ENCODE measurements around the gene NHLRC1.
"Not testable (repeated sequence)": the region's sequence is repeated elsewhere in the genome, so short reads cannot be mapped to it uniquely, and the experiment has no call there.

Gene NHLRC1

DNA sequence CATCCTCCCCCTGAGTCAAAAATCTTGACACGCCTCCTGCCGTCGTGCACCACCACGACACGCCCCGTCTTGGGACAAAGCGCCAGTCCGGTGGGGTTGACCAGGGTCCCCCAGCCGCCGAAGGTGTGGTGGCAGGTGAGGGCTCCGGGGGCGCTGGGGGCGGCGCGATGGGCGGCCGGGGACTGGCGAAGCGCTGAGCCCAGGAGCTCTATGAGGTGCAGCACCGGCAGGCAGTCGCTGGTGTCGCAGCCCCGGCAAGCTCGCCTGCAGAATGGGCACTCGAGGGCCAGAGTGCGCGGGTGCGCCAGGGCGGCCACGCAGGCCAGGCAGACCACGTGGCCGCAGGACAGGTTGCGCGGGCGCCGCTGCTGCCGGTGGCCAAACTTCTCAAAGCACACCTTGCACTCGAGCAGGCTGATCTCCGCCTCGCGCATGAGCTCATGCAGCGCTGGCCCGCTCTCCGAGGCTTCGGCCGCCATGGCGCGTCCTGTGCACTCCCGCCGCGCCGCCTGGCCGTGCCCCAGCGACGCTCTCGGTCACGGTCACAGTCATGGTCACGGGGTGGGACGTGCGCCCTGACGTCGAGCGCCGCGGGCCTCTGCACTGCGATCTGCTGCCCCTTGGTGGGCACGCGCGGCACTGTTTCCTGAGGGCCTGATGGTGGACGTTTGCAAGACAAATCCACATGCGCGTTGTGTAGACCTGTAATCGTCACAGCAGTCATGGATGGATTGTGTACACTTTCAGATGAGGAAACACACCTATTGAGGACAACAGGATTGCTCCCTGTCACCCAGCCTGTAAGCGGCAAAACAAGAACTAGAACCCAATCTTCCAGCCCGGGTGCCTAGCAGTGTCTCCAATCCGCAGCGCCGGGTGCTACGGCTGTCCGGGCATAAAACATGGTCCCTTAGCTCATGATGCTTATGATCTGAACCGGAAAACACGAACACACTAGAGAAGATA lies at the start of gene NHLRC1:
TSS of gene NHLRC1 (minus strand) at position 550 of the 966 bp plus-strand sequence. CDS start at position 479, 71 bp downstream.
- DNase-seq, result no peak

DNA sequence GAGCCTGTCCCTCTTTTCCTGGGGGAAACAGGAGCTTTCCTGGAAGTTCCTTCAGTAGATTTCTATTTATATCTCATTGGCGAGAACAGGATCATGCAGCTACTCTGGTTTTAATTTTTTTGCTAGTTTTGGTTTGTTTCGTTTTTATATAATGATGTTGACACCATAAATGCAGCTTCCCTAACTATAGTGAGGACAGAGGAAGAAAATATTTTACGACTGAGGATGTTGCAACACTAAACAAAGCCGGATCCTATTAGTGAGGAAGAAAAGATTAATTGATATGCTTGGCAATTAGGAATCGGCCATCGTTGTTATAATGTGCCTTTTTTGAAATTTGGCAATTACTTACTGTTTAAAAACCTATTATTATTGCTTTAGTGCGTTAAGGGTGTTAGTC lies 49.4 kb upstream of the NHLRC1 start:
- no peak for DNase-seq

DNA sequence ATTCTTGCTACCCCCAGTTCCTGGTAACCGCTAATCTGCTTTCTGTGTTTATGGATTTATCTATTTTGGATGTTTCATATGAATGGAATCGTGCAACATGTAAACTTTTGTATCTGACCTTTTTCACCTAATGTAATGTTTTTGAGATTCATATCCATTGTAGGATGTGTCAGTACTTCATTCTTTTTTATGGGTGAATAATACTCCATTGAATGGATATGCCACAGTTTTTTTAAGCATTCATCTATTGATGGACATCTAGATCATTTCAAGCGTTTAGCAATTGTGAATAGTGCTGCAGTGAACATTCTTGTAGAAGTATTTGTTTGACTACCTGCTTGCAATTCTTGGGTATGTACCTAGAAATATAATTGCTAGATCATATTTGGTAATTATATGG lies 45.8 kb upstream of the NHLRC1 start:
- no peak for DNase-seq

DNA sequence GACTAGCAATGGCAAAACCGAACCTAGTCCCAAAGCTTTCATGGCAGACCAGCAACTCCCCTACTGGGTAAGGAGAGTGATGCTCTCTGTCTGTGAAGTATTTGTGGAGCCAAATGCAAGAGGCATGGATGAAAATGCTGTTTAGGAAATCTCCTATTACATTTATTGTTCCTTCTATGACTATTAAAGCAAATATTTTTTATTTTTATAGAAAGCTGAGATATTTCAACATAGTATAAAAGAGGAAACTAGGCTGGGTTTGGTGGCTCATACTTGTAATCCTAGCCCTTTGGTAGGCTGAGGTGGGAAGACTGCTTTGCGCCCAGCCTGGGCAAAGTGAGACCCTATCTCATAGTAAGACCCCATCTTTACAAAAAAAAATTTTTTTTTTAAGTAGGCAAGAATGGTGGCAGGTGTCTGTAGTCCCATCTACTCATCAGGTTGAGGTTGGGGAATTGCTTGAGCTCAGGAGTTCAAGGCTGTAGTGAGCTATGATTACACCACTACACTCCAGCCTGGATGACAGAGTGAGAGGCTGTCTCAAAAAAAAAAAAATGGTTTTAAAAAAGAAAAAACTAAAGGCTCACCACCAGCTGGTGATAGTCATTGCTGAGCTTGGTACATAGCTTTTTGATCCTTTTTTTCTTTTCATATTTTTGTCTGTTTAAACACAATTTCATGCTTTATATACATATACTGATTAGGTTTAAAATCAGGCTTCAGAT lies 44.0 kb upstream of the NHLRC1 start:
- DNase-seq, result no peak

DNA sequence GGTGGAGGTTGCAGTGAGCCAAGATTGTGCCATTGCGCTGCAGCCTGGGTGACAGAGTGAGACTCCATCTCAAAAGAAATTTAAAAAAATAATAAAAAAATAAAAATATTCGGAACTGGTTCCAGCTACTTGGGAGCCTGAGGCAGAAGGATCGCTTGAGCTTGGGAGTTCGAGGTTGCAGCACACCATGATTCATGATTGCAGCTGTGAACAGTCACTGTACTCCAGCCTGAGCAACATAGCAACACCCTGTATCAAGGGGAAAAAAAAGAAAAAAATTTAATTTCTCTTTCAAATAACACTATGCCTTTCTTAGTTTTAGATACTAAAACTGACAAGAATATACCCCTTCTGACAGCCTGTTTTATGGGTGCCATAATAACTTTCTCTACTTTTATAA lies 43.3 kb upstream of the NHLRC1 start:
- no peak for DNase-seq

DNA sequence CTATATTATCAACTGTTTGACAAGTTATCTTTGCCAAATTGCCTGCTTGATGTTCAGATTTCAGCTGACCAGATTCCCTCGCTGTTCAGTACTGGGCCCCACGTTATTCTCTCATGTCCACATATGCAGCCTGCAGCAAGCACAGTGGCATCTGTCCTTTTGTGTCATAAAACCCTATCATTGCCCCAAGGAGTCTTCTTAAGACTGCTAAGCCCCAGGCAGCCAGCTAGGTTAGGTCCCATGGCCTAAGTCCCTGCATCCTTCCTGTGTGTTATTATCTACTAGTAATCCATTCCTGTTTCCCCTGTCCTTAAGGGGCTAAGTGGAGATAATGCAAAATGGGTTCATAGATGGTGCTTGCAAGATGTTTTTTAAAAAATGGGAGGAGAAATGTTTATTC lies 39.9 kb upstream of the NHLRC1 start:
- no peak for DNase-seq

DNA sequence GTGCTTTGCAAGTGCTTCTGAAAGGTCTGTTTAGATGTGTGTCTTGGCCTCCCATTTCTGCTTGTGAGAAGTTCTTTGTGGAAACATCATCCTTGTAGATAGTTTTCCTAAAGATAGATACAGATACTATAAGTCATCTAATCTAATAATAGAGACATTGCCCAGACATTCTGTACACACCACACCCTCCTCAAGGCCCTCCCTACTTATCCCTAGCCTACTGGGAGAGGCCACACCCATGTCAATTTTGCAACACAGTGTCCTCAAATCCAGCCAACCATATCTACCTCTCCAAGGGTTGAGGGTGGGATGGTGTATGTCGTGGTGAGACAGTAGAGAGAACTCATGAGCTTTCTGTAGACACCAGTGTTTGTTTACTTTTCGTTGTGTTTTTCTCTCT lies 39.0 kb upstream of the NHLRC1 start:
- no peak for DNase-seq

DNA sequence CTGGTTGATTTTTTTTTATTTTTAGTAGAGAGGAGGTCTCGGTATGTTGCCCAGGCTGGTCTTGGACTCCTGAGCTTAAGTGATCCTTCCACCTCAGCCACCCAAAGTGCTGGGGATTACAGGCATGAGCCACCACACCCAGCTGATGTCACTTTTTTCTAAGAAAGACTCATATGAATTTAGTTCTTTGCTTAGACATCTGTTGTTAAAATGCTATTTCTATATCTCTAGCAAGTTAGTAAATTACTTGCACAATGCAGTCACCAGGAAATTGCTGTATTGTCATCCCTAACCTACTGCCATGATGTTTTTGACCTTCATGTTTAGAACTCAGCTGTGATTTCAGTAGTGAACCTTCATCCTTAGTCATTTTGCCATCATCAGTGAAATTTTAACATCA lies 38.4 kb upstream of the NHLRC1 start:
- DNase-seq, result no peak

DNA sequence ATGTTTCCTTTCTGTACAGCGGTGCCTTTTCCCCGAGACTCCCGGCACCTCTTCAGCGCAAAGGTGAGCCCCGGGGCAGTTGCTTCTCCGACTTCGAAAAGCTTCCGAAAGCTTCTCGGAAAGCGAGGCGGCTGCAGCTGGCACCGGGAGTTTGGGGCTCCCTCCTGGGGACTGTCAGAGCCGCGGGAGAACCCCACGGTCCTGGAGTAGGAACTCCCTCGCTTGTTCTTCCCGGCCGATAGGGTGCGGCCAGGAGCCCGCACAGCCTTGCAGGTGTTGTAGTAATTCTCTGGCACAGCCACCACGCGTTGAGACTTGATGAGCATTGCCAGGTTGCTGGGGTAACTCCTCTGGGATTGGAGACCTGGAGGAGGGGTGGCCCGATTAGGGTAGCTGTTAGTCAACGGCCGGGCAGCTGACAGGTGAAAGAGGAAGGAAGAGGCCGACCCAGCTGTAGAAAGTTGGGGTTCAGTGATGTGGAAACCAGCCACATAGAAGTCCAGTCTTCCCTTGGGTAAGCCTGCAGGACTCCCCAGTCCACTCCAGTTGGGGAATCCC lies 33.5 kb upstream of the NHLRC1 start:
- DNase-seq, result peak; percentile 93

DNA sequence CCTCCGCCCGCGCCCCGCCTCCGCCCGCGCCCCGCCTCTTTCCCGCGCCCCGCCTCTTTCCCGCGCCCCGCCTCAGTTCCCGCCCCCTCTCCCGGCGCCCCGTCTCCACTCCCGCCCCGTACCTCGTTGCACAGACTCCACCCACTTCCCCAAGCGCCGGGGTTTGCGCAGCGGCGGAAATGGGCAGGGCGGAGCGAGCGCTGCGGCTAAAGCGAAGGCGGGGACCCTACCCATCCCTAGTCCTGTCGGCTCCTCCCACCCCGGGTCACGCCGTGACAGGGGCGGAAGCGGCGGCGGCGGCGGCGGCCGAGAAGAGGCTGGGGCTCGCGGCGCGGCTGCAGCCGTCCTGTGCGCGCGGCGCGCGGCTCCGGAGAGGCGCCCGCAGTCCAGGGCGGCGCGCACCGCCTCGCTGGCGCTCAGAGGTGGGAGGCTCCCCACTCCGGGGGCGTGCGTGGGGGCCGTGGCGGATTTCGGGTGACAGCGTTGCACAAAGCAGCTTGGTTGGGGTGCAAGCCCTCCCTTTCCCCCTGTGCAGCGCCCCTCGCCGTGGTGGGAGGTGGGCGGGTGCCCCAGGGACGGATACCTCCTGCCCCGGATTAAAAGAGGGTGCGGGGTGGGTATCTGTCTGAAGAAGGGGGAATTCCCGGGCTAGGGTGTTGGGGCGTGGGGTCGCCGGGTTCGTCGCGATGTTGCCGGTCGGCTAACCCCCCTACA lies 32.8 kb upstream of the NHLRC1 start, which contains the start of gene KDM1B:
TSS of gene KDM1B (plus strand) at position 273 of the 714 bp plus-strand sequence. CDS start 4,474 bp downstream, outside the sequence.
- peak; percentile 97 for DNase-seq

DNA sequence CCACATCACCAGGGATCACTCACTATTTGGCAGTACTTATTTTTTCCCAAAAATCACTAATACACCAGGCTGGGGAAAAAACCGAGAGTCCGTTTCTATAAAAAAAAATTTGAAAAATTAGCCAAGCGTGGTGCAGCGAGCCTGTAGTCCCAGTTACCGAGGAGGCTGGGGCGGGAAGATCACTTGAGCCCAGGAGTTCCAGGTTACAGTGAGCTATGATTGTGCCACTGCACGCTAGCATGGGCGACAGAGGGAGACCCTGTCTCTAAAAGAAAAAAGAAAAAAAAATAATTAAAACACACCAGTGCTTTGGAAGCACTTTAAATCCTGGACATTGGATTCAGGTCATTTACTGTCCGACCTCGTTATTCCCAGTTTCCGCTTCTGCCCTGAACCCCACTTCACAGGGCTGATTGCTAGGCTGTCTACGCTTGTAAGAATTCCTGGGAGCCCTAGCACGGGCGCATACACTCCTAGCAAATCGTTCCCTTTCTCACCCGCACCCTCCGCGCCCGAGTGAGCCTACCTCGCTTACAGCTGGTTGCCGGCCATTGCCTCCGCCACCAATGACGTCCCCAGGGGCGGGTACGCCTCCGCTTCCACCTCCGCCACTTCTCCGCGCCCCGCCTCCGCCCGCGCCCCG lies 32.2 kb upstream of the NHLRC1 start, which contains the start of gene TPMT:
TSS of gene TPMT (minus strand) at position 571 of the 643 bp plus-strand sequence. CDS start 5,950 bp downstream, outside the sequence.
- peak; percentile 96 for DNase-seq

DNA sequence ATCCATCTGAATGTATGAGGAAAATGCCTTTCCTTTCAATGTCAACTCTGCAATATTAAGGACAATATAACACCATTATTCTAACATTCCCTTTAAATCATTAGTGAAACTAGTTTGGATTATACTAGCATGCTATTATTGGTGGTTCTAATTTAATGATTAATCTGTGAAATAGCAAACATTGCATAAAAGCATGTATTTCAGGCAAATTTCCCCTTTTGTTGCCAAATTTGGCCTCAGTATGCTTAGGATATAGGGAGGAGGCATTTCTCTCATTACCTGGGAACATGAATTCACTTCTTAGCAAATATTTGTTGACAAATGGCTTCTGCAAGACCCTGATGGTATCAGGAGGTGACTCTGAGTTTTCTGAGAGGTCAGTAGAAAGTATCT lies 30.8 kb upstream of the NHLRC1 start:
- no peak for DNase-seq

DNA sequence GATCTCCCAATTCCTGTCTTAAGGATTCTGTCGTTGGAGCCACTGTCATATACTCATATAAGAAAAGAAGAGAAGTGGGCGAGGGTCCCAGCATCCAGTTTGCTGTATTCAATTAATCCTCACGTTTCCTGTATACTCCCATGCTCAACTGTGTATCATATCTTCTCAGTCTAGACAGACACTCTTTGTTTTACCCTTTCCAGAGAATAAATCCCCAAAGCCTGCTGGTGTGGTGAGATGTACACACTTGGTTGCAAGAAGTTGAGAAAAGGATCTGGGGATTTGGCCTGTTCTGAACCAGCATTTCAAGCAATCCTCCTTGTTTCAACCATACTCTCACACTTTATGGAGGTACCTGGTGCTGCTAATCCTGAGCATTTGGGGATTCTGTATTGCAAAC lies 29.3 kb upstream of the NHLRC1 start:
- DNase-seq, result no peak

DNA sequence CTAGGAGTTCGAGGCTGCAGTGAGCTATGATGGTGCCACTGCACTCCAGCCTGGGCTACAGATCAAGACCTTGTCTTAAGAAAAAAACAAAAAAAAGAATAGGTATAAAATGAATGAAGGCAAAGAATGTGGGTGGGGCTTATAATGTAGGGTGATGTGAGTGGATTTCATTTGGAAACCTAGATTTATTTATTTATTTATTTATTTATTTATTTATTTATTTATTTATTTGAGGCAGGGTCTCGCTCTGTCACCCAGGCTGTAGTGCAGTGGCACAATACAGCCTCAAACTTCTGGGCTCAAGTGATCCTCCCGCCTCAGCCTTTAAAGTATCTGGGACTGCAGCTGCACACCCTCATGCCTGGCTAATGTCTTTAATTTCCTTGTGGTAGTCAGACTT lies 28.9 kb upstream of the NHLRC1 start:
- not testable (repeated sequence) for DNase-seq

DNA sequence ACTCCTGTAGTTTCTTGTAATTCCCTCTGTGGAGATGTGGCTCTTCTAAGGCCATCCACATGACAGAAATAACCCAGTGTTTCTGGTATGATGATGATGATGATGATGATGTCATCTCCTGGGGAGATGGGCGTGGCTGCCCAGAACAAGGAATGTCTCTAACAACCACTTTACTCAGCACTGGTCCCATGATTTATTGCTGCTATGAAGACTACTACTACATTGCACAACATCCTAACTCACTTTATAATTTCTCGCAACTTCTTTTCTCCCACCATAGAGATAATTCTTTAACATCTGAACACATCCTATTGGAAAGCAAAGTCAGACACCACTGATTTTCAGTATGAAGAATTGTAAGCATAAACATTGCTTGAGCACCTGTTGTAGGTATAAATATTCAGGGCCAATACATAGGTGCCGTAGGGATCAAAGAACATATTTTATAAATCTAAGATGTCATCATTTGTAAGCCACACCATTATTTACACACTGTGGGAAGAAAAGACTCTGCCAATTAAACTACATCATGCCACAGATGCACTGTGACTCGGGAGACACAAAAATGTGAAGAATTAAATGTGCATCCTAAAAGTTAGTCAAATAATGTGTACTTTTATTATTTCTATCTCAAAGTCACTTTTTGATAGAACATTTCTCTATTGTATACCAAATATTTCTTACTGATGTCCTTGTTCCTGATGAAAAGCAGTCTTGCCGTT lies 26.0 kb upstream of the NHLRC1 start:
- DNase-seq, result no peak

DNA sequence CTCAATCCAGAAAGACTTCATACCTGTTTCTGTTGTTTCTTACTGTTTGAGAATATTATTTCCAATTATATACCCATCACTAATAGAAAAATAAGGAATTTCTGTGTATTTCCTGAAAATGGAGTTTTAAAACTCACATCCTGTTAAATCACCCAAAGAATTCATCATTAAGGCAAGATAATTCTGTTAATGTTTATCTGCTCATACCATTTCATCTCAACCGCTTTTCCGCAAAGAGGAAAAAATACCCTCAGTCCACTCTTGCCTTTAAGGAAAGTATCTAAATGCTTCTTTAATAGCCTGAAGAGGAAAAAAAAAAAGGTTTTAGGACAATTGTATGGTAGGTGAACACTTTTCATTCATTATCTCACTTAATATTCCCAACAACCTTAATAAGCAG lies 25.1 kb upstream of the NHLRC1 start:
- no peak for DNase-seq

DNA sequence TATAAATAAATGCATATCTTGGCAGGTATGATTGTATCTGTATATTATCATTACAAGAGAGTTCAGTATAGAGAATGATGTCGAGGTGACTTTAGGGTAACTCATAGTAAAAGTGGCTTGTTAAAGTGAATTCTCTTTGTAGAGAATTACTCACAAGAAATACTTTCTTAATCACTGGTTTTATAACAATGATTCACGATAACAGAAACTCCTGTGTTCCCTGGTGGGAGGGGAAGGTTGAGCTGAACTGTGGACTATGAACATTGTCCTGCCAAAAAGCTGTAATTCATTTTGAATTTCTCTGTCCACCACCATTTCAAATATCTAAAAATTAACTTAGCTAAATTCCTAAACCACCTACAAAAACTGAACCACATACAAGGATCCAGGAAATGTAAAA lies 24.7 kb upstream of the NHLRC1 start:
- DNase-seq, result no peak

DNA sequence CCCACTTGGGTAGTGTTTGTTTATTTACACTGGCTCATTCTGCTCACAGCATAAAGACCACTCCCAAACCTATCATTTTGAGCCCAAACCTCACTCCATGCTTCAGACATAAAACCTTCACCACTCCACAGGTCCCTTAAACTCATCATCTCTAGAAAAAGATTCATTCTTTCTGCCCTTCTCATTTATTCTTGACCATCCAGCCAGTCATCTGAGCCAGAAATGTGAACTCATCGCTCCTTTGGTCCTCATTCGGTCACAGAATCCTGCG lies 20.0 kb upstream of the NHLRC1 start:
- DNase-seq, result peak; percentile 63

DNA sequence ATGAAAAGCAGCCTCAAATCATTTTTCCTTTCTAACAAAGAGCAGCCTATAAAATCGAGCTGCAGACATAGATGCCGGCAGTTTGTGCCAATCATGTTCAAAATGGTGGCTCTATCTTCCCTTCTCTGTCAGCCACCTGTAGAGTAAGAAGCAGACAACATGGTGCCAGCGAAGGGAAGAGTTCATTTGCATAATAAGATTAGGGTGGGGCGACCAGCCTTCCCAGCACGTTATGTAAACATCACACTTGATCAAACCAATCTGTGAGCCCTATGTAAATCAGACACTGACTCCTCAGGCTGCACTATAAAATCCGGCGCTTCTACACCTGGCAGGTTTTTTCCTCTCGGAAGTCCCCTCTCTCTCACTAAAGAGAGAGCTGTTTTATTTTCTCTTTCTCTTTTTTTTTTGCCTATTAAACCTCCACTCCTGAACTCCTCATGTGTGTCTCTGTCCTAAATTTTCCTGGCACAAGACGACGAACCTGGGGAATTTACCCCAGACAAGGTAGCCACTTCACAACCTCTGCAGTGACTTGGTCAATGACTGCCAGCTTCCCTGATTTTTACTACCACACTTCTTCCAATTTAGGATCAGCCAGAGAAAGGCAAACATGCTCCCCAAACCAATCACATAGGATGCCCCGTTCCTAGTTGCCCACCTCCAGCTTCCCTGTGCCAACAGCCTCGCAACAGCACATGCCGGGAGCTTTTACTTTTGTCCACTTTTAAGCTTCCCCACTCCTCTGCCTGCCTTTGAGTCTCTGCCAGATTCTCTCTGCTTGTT lies 19.5 kb upstream of the NHLRC1 start:
- DNase-seq, result peak; percentile 90

DNA sequence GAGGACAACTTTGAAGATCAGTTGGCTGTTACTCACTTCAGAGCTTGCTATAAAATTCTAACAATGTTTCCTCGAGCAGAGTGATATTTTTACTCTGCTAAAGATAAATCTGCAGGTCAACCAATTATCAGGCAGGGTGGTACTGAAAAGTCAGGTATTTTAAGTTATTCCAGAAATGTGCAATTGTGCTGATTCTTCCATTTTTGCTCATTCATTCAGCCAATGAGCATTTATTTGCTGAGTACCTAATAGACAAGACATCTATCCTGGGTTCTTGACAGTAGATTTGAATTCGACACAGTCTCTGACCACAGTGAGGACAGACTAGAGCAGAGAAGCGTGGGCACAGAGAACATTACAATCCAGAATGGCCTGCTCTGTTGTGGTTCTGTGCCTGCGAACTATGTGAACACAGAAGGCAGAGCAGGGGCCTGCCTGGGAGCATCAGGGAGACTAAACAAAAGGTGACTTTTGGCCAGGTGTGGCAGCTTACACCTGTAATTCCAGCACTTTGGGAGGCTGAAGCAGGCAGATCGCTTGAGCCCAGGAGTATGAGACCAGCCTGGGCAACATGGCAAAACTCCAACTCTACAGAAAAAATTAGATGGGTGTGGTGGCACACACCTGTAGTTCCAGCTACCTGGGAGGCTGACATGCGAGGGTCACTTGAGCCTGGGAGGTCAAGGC lies 17.6 kb upstream of the NHLRC1 start:
- DNase-seq, result no peak
